ENCODE results near the gene UTP4.
A peak's percentile ranks its signal among the peaks of the same experiment; 100 is the strongest.

Gene UTP4

GRCh38 chr16:69187446-69188235 lies 55.2 kb downstream of the UTP4 start:
- peaks cover 51 to 53% of the 10 kb centered on the region in 2 experiments for H3K4me1 ChIP-seq (ENCODE audit: control insufficient read depth in 1 of 2, insufficient read depth in 1 of 2, low read depth in 1 of 2, low read length in 1 of 2)
- peaks cover 17% of the 10 kb centered on the region for H3K27me3 ChIP-seq
- TF ChIP-seq, protein P1, sequence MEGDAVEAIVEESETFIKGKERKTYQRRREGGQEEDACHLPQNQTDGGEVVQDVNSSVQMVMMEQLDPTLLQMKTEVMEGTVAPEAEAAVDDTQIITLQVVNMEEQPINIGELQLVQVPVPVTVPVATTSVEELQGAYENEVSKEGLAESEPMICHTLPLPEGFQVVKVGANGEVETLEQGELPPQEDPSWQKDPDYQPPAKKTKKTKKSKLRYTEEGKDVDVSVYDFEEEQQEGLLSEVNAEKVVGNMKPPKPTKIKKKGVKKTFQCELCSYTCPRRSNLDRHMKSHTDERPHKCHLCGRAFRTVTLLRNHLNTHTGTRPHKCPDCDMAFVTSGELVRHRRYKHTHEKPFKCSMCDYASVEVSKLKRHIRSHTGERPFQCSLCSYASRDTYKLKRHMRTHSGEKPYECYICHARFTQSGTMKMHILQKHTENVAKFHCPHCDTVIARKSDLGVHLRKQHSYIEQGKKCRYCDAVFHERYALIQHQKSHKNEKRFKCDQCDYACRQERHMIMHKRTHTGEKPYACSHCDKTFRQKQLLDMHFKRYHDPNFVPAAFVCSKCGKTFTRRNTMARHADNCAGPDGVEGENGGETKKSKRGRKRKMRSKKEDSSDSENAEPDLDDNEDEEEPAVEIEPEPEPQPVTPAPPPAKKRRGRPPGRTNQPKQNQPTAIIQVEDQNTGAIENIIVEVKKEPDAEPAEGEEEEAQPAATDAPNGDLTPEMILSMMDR (IDR thresholded peaks at IDR 0.05) = no peak
- no peaks in the 10 kb centered on the region for H3K36me3 ChIP-seq
- H3K27ac ChIP-seq = peak overlapping the region; percentile 97
- H3K4me3 ChIP-seq (ENCODE audit: low read depth in 1 of 2, low read length in 1 of 2) = peak overlapping the region; percentile 81 to 89
- H3K9me3 ChIP-seq = no peaks in the 10 kb centered on the region

- Histone ChIP-seq H3K4me3 (ENCODE audit: low read depth in 1 of 2, low read length in 1 of 2) (peak overlapping the region; percentile 81 to 89), H3K4me1 (ENCODE audit: control insufficient read depth in 1 of 2, insufficient read depth in 1 of 2, low read depth in 1 of 2, low read length in 1 of 2) (peaks cover 51 to 53% of the 10 kb centered on the region in 2 experiments), H3K27me3 (peaks cover 17% of the 10 kb centered on the region), H3K27ac (no peak overlapping the region), H3K36me3 (no peaks in the 10 kb centered on the region), H3K9me3 (no peaks in the 10 kb centered on the region)
- TF ChIP-seq, protein P1 (IDR thresholded peaks at IDR 0.05) = no peak
Measured at GRCh38 chr16:69188236-69188549, 55.7 kb downstream of the UTP4 start.

- Histone ChIP-seq H3K27ac (no peak overlapping the region), H3K4me1 (ENCODE audit: control insufficient read depth in 1 of 2, insufficient read depth in 1 of 2, low read depth in 1 of 2, low read length in 1 of 2) (peaks cover 51 to 53% of the 10 kb centered on the region in 2 experiments), H3K9me3 (no peaks in the 10 kb centered on the region), H3K27me3 (peaks cover 17% of the 10 kb centered on the region), H3K36me3 (no peaks in the 10 kb centered on the region), H3K4me3 (ENCODE audit: low read depth in 1 of 2, low read length in 1 of 2) (peak overlapping the region; percentile 10 to 81)
- TF ChIP-seq, protein P1 (IDR thresholded peaks at IDR 0.05) = no peak
Measured at GRCh38 chr16:69188716-69189115, 56.3 kb downstream of the UTP4 start.

DNA sequence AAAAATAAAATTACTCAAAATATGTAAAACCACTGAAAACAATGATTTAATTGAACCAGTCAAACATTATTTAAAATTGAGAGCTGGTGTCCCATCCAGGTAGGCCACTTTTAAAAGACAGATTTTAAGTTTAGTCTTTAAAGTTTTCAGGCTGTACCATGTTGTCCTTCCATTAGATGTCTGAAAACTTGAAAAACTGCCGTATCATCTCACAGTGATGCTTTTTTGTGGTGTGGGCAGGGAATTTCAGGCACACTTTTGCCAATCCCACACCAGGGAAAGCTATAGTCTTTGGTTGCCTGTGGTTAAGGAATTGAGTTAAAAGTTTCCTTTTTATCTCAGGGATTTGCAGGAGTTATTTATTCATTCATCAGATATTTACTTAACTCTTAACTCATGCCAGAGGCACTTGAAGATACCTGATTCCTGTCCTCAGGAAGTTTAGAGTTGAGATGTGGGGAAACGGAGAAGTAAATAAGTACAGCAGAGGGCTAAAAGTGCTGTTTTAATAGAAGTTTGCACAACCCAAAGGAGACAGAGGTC lies 57.7 kb downstream of the UTP4 start:
- Histone ChIP-seq H3K9me3 (no peaks in the 10 kb centered on the region), H3K4me3 (ENCODE audit: low read depth in 1 of 2, low read length in 1 of 2) (peak overlapping the region in 1 of 2 experiments; percentile 13), H3K36me3 (no peaks in the 10 kb centered on the region), H3K27ac (peak overlapping the region; percentile 80), H3K27me3 (peaks cover 17% of the 10 kb centered on the region), H3K4me1 (ENCODE audit: control insufficient read depth in 1 of 2, insufficient read depth in 1 of 2, low read depth in 1 of 2, low read length in 1 of 2) (peaks cover 51 to 53% of the 10 kb centered on the region in 2 experiments)
- TF ChIP-seq, protein P1 (IDR thresholded peaks at IDR 0.05) = no peak

DNA sequence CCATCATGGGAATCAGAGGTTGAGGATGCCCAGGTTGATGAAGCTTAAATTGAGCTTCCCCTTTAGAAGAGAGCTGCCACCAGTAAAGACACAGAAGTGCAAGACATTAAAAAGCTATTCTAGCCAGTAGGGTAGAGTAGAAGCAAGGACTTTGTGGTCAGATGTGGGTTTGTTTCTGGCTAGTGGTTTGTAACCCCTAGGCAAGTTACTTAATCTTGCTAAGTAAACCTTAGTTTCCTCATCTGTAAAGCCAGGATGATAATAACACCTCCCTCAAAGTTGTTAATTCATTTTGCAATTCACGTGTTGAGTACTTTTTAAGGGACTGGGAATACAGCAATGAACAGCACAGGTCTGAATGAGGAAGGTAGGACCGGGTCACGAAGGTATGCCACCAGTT lies 58.1 kb downstream of the UTP4 start:
- Histone ChIP-seq H3K9me3 (no peaks in the 10 kb centered on the region), H3K4me1 (ENCODE audit: control insufficient read depth in 1 of 2, insufficient read depth in 1 of 2, low read depth in 1 of 2, low read length in 1 of 2) (peaks cover 49 to 51% of the 10 kb centered on the region in 2 experiments), H3K36me3 (no peaks in the 10 kb centered on the region), H3K27me3 (peaks cover 17% of the 10 kb centered on the region), H3K27ac (peak overlapping the region; percentile 80), H3K4me3 (ENCODE audit: low read depth in 1 of 2, low read length in 1 of 2) (peak overlapping the region in 1 of 2 experiments; percentile 13)
- TF ChIP-seq, protein P1 (IDR thresholded peaks at IDR 0.05) = no peak

Data from neutrophil (primary cell).